Stimulated activated CD4-positive, alpha-beta T cell treated with anti-CD3 and anti-CD28 coated beads, Interleukin-4, amount 100 ng/mL, for 24 hours (primary cell): ENCODE results near the gene RGS7.
"Not testable (repeated sequence)": the region's sequence is repeated elsewhere in the genome, so short reads cannot be mapped to it uniquely, and the experiment has no call there.

ENCODE experiments used
- DNase-seq: peaks from one replicate; pipeline ENCODE4 v3.0.0-alpha.2; 2020

Gene RGS7

DNA sequence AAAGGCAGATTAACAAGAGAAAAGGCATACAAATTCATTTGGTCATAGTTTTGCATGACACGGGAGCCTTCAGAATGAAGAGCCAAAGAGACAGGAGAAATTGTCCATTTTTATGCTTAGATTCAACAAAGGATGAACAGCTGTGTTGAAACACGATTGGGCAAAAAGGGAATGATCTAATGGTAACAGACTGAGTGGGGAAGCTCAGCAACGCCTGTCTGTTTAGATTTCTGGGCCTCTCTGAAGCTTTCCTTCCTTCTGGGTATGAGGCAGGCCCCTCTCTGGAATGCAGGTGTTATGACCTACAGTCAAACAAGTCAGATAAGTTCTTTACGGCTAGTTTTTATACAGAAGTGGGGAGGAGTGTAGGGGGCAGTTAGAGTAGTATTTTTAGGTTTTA is 154.6 kb downstream of the RGS7 start:
- no peak for DNase-seq

DNA sequence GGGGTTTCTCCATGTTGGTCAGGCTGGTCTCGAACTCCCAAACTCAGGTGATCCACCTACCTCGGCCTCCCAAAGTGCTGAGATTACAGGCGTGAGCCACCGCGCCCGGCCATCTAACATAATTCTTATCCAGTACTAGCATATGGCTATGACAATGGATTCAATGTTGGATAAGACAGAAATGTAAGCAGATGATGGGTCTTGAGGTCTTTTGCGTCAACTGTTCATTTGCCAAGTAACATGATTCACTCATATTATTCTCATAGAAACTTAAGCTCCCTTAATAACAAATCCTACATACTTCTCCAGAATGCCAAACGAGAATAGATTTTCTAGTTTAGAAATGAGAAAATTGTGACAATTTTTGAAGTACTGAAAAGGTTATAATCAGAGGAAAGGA is 170.3 kb downstream of the RGS7 start:
- DNase-seq = no peak

DNA sequence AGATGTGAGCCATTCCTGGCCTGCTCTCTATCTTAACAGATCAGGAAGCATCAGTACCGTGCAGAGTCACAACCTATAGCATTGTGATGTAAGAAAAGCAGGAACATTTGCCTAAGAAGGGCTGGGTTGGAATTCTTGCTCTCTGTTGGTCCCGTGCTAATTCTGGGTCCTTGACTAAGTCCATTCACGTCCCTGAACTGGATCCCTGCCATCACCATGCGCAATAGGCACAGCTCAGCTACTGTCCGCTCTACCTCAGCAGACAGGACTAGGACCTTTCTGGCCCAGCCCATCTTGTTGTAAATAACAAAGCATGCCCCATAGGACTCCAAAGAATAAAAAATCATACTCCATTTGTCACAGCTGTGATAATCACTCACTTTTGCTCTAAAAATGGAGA is 175.0 kb downstream of the RGS7 start:
- DNase-seq = no peak

DNA sequence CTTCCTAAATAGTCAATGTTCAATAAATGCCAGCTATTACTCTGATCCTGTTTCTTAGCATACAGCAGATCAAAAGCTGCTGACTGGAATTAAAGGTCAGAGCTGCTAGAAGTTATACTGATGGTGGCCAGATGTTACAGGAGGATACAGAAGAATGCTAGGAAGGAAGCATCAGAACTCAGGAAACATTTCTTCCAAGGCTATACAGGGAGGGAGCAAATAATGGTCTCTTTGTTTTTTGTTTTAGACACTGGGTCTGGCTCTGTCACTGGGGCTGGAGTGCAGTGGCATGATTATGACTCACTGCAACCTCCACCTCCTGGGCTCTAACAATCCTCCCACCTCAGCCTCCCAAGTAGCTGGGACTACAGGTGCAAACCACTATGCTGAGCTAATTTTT is 175.5 kb downstream of the RGS7 start:
- no peak for DNase-seq

DNA sequence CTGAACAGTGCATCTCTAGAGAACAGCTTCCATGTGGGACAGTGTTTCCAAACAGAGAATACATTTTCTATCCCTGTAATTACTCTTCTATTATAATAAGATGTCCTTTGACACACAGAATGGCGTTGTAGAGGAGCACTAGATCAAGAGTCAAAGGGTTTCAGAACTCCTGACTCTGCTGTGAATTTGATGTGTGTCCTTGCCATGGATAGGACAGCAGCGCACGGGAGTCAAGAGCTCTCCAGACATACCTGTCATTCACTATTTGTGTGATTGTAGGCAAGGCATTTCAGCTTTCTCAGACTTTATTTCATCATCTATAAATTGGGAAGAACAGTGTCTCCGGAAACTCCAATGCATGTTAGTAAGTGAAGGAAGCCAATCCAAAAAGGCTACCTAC is 176.4 kb downstream of the RGS7 start:
- DNase-seq = no peak

DNA sequence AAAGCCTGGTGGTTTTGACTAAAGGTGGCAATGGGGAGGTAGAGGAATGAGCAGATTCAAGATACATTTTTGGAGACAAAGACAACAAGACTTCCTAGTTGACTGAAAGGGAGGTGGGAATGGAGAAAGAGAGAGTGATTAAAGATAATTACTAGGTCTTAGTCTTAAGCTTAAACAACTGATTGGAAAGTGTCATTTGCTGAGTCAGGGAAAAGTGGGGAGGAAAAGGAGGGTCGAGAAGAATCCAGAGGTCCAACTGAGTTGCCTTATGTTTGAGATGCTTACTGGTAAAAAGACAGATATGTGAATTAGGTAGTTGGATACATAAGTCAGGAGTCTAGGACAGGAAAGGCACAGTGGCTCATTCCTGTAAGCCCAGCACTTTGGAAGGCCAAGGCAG is 179.3 kb downstream of the RGS7 start:
- no peak for DNase-seq

DNA sequence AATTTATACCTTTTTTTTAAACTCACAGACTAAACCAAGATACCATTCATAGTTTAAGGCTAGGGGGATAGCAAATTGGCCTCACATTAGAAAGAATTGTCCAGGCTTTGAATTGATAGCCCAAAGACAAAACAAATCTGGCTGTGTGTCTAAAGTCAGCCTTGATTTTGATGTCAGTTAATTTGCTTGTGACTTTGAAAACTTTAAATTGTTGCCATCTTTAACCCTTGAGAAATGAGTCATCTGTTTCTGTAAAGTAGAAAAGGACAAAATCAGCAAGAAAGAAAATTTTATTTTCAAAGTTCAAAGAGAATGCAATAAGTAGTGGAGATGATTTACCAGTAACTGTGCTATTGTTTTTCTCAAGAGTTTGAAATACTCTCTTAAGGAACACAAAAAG is 184.5 kb downstream of the RGS7 start:
- DNase-seq = no peak

DNA sequence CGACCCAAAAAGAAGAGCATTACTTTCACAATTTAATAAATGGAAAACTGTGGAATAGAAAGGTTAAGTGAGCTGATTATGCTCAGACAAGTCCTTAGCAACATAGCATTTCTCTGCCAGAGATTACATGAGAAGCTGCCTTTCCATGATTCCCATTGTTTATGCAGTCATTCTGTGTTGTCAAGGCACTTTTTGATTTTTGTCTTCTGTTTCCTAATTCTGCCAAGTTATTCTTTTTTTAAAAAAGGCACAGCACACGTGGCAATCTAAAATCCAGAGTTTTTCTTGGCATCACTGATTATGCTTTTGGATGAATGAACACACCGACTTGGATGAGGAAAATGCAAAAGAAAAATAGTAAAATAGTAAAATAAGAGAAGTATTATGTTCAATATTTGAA is 185.0 kb downstream of the RGS7 start:
- no peak for DNase-seq

DNA sequence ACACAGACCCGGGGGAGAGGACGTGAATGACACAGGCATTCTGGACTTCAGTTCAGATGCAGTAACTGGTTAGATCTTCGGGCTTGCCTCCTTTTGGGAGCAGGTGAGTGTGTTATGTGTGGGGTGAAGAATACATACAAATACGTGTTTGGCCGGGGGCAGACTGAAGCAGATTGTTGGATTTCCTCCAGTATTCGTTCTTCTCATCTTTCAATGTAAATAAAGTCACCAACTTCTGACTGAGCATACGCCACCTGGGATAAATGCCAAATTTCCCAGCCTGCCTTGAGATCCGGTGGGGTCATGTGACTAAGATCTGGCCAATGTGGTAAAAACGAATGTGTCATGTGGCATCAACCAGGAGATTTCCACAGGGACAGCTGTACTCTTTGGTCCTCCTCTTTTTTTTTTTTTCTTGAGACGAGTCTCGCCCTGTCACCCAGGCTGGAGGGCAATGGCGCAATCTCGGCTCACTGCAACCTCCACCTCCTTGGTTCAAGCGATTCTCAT is 189.8 kb downstream of the RGS7 start:
- DNase-seq = no peak

DNA sequence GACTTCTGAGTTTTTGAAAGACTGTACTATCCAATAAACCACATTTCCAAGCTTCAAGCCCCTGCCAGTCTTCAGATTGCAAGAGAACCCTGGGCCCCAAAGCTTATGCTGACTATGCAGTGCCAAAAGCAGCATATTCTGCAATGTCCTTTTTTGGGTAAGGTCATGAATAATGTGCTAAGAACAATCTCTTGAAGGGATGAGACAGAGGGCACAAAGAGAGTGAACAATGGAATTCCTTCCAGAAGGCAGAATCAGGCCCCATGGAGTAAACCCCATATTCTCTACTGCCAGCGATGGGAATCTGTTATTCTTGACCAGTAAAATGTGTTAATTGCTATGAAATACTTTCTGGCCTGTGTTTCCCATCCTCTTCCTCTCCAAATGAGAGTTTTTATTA is 190.4 kb downstream of the RGS7 start:
- DNase-seq = no peak

DNA sequence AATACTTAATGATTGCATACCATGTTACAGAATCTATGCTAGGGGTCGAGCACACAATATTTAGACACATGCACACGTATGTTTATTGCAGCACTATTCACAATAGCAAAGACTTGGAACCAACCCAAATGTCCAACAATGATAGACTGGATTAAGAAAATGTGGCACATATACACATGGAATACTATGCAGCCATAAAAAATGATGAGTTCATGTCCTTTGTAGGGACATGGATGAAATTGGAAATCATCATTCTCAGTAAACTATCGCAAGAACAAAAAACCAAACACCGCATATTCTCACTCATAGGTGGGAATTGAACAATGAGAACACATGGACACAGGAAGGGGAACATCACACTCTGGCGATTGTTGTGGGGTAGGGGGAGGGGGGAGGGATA is 191.7 kb downstream of the RGS7 start:
- not testable (repeated sequence) for DNase-seq

DNA sequence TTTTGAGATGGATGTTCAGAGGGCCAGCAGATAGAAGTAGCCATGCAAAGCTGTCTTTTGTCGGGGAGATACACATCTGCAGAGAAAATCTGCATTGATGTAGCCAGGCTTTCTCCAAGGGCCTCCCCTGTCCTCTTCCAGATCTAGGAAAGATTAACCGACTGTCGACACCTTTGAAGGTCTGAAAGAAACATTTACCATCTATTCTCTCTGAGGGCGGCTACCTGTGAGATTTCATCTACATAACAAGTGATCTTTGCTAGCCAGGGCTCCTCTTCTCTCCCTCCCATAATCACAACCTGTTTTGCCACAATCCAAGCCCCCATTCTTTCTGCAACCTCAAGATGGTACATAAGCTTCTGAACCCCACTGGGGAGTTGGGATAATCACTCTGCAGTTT is 193.6 kb downstream of the RGS7 start:
- DNase-seq = no peak

DNA sequence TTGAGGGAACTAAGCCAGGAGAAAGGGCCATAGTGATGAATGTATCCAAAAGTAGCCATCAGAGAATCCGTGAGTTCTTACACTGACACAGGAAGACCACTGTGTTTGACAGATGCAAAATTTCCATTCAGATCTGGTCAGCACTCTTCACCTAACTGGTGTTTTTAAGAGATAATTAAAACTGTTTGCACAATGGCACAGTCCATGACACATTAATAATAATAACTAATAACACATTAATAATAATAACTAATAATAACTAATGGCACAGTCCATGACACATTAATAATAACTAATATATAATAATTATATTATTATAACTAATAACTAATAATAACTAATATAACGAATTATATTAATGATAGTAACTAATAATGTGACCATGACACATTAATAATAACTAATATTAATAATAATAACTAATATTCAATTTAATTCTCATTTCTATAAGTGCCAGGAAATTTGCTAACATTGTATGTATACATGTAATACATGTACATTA is 195.8 kb downstream of the RGS7 start:
- DNase-seq = no peak

DNA sequence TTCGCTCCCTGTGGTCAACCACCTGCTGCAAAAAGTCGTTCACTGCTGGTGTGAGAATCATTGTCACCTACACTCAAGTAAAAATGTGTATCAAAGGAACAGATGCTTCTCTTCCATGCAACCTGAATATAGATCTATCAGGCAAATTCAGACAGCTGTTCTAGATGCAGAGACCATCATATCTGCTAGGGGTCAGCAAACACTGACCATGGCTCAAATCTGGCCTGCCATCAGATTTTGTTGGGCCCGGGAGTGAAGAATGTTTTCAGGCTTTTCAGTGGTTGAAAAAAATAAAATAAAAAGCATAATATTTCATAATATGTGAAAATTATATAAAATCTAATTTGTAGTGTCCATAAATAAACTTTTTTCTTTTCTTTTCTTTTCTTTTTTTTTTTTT is 199.6 kb downstream of the RGS7 start:
- no peak for DNase-seq

DNA sequence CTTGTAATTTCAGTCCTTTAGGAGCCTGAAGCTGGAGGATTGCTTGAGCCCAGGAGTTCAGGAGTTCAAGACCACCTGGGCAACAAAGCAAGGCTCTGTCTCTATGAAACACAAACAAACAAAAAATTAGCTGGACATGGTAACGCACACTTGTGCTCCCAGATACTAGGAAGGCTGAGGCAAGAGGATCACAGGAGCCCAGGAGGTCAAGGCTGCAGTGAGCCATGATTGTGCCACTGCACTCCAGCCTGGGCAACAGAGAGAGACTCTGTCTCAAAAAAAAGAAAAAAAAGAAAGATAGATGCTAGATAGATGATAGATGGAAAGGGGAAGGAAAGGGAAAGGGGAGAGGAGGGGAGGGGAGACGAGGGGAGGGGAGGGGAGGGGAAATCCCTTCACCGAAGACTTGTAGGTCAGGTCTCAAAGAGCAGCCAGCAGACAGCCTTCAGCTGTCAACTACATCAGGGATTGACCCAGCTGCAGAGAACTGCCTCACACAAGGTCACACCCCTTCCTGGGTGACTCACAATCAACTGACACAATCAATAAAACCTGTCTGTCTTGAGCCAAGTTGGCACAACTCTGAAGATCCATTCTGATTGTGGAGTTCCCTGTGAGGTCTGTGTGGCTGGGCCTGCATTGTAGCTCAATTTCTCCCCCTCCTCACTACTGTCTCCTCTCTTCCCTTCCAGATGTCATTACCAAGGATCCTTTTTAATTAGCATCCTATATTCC is 200.6 kb downstream of the RGS7 start:
- no peak for DNase-seq

DNA sequence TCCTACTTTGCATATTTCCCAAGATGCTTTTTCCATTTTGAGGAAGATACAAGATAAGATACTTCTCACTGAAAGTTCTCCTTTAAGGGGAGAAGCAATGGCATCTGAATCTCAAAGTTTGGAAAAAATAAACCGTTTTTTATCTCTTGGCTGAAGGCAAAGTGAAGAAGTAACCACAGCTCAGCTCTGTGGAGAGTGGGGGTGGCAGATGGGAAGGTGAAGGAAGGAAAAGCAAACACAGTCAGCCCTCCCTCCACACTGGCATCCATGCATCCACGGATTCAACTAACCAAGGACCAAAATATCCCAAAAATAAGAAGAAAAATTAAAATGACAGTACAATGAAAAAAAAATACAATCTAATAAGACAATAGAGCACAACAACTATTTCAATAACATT is 211.1 kb downstream of the RGS7 start:
- DNase-seq = no peak

DNA sequence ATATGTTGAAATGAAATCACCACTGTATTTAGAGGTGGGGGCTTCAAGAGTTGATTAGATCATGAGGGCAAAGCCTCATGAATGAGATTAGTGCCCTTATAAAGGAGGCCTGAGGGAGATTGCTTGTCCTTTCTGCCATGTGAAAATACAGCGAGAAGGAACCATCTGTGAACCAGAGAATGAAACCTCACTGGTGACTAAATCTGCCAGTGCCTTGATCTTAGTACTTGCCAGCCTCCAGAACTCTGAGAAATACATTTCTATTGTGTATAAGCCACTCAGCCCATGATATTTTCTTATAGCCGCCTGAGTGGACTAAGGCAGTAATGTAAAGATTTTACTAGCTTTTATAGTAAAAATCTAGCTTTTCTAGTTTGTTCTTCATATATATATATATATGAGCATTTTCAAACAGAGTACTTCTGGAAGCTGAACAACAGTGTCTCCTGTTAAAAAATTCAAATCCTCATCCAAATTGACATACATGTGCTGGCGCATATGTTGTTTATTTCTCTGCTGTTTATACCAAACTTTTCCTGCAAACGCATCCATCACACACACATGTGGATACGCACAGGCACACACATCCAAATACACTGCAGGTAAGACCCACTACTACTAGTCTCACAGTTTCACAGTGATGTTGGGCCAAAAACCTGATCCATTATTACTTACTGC is 213.1 kb downstream of the RGS7 start:
- DNase-seq = no peak

DNA sequence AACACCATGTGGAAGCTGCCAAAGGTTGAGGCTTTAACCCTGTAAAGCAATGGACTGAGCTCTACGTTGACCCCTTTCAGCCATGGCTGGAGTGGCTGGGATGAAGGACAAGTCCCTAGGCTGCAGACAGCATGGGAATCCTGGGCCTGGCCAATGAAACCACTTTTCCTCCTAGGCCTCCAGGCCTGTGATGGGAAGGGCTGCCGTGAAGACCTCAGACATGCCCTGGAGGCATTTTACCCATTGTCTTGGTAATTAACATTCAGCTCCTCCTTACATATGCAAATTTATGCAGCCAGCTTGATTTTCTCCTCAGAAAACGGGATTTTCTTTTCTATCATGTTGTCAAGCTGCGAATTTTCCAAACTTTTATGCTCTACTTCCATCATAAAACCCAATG is 214.5 kb downstream of the RGS7 start:
- no peak for DNase-seq

DNA sequence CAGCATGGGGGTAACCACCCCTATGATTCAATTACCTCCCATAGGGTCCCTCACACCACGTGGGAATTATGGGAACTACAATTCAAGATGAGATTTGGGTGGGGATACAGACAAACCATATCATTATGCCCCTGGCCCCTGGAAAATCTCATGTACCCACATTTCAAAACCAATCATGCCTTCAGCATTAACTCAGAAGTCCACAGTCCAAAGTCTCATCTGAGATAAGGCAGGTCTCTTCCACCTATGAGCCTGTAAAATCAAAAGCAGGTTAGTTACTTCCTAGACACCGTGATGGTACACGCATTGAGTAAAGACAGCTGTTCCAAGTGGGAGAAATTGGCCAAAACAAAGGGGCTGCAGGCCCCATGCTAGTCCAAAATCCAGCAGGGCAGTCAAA is 215.4 kb downstream of the RGS7 start:
- not testable (repeated sequence) for DNase-seq

DNA sequence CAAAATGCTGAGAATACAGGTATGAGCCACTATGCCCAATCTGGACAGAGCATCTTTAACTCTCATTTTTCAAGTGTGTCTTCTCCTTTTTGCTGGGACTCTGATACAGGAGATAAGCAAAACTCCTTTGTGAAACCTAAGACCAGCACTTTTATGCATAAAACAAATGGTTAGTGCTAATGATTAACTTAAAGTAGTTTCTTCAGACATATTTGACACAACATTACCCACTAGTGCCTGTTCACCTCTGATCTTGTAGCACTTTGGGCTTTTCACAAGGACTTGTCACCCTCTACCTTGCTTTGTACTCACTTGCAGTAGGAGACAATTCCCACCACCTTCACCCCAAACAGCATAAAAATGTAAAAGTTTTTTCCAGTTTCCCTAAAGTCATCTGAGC is 216.3 kb downstream of the RGS7 start:
- no peak for DNase-seq

DNA sequence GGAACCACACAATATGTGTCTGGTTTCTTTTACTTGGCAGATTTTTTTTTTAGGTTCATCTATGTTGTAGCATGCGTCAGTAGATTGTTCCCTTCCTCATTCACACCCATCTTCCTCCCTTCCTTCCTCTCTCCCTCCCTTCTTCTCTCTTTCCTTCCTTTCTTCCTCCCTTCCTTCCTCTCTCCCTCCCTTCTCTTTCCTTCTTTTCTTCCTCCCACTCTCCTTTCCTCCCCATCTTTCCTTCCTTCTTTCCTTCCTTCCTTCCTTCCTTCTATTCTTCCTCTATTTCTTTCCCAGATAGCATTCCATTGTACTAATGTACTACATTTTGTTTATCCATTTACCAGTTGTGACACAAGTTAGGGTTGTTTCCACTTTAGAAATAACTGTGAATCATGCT is 218.0 kb downstream of the RGS7 start:
- no peak for DNase-seq

DNA sequence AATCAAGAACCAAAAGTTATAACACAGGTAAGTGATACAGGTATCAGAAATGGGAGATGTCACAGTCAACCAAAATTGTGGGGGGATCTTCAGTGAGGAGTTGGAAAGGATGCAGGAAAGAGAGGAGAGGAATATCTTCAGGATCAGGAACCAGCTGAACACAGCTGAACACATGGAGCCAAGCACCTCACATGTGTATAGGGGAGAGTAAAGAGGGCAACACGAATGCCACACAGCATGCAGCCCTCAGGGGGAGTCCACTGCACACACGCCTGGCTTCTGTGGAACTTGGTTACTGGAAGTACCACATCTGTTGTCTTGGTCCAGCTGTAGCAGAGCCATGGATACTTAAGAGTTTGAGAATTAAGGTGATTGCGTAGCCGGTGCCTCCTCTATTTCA is 218.8 kb downstream of the RGS7 start:
- no peak for DNase-seq

DNA sequence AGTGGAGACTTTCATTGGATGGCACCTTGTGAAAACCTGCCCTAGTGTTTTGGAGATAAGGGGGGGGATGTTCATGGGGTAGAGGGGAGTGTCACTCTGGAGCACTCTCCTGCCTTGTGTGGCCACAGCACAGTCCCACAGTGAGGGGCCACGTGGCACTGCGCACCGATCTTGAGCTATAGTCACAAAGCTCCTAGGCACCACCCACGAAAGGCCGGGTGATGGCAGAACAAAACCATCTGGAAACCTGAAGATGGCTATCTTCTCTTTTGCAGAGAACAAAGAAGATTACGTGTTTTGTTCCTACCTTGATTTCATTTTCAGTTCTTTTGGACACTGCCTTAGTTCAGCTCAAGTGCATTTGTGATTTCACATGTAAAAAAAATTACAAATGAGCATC is 220.6 kb downstream of the RGS7 start:
- no peak for DNase-seq

DNA sequence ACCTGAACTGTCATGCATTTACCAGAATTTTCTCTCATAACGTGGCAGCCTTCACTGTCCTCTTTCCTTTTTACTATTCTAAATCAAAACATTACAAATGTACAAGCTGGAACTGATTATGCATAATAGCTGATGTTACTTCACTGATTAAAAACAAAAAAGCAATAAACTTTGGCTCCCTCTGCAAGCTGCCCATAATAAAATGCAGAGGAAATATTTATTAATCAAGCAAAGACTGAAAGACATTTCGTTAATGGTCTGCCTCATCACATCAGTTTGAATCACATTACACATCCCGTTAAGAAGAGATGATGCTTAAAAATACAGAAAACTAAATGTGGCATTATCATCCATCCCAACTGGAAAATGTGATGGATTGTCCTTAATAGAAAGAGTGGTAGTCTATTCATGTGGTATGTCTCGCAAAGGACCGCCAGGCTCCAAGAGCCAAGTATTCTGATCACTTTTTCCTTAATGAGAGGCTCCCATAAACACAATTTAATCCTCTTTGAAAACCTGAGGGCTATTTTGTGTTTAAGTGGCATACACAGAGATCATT is 225.3 kb downstream of the RGS7 start:
- DNase-seq = no peak
